ENCODE data around the gene CEP85. TPM values are rescaled to one million over a fixed set of nuclear protein-coding genes. Genes with fewer than 3 reads are reported as not detected.

The CEP85 gene
- total RNA-seq, 1 experiment from 2014 or later: 19.7 TPM

DNA sequence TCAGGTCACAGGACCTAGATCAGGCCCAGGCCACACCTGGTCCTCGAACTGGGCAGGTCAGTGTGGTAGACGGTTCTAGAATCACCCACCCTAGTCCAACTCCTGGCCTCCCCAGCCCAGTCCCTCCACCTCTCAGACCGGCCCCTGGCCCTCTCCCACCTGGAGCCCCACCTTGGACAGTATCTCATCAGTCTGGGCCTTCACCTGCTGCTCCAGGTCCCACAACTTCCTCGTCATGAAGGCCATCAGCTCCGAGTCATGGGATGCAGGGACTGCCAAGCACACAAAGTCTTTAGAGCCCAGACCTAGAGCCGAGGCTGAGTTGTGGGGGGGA is 63.8 kb downstream of the CEP85 start:
- CTCF ChIA-PET: no interaction called here
- Mint-ChIP-seq H3K27ac (ENCODE audit: unreplicated experiment) (no peak overlapping the region), H3K27me3 (ENCODE audit: insufficient read depth, unreplicated experiment) (no peaks in the 10 kb centered on the region), H3K4me1 (ENCODE audit: low read depth, unreplicated experiment) (no peaks in the 10 kb centered on the region), H3K4me3 (ENCODE audit: unreplicated experiment) (no peak overlapping the region), H3K36me3 (ENCODE audit: insufficient read depth, unreplicated experiment) (no peaks in the 10 kb centered on the region), H3K9me3 (ENCODE audit: unreplicated experiment) (no peaks in the 10 kb centered on the region)
- BruUV-seq (replicated peaks): no TSS peak
- Histone ChIP-seq H3K4me1 (peaks cover 4% of the 10 kb centered on the region; the same call in 1 of the 2 replicates), H3K4me3 (ENCODE audit: low read depth, low read length) (no peak overlapping the region), H3K36me3 (ENCODE audit: control insufficient read depth, insufficient read depth, low read length) (no peaks in the 10 kb centered on the region), H3K9me3 (no peaks in the 10 kb centered on the region), H3K27me3 (replicated peaks; ENCODE audit: control insufficient read depth, insufficient read depth, low read length) (no peaks in the 10 kb centered on the region)
- POLR2A ChIA-PET: no interaction called here
- intact Hi-C loops (cut with micrococcal nuclease; ENCODE audit: unreplicated experiment): no loop called here
- TF ChIP-seq, protein P1, sequence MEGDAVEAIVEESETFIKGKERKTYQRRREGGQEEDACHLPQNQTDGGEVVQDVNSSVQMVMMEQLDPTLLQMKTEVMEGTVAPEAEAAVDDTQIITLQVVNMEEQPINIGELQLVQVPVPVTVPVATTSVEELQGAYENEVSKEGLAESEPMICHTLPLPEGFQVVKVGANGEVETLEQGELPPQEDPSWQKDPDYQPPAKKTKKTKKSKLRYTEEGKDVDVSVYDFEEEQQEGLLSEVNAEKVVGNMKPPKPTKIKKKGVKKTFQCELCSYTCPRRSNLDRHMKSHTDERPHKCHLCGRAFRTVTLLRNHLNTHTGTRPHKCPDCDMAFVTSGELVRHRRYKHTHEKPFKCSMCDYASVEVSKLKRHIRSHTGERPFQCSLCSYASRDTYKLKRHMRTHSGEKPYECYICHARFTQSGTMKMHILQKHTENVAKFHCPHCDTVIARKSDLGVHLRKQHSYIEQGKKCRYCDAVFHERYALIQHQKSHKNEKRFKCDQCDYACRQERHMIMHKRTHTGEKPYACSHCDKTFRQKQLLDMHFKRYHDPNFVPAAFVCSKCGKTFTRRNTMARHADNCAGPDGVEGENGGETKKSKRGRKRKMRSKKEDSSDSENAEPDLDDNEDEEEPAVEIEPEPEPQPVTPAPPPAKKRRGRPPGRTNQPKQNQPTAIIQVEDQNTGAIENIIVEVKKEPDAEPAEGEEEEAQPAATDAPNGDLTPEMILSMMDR (IDR thresholded peaks at IDR 0.05; ENCODE audit: insufficient read depth in 1 of 2, low read depth in 1 of 2, low read length in 1 of 2, severe bottlenecking in 1 of 2, unreplicated experiment in 1 of 2): no peak
- no peak for DNase-seq

DNA sequence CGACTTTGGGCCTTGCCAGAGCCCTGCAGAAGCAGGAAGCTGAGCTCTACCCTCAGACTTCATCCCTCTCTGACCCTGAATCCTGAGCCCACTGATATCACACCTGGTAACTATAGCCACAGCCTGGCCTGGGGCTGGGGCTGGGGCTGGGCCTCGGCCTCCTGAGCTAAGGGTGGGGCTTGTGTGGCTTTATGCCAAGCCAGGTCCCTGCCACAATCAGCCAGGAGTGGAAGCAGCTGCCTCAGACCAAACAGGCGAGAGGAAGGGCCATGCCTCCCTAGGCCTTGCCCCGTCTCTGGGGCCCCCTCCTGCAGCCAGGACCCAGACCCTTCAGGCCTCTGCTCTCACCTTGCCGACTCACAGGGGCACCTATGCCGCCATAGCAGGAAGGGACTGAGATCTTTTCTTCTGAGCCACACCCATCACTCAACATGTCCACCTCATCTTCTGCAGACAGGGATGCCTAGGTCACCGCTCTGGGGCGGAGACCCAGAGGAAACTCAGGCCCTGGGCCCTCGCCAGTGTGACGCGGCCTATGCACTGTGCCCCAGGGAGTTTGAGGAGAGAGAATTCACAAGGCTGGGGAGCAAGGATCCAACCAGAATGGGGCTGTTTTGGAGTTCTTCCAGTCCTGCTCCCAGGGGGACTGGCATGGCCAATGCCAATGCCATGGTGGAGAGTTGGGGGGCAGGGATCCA is 66.7 kb downstream of the CEP85 start:
- Histone ChIP-seq H3K9me3 (no peaks in the 10 kb centered on the region), H3K27me3 (replicated peaks; ENCODE audit: control insufficient read depth, insufficient read depth, low read length) (no peaks in the 10 kb centered on the region), H3K4me1 (peaks cover 10% of the 10 kb centered on the region; the same call in 1 of the 2 replicates), H3K4me3 (ENCODE audit: low read depth, low read length) (no peak overlapping the region), H3K36me3 (ENCODE audit: control insufficient read depth, insufficient read depth, low read length) (no peaks in the 10 kb centered on the region)
- Mint-ChIP-seq H3K27me3 (ENCODE audit: insufficient read depth, unreplicated experiment) (no peaks in the 10 kb centered on the region), H3K36me3 (ENCODE audit: insufficient read depth, unreplicated experiment) (no peaks in the 10 kb centered on the region), H3K4me1 (ENCODE audit: low read depth, unreplicated experiment) (peaks cover 4% of the 10 kb centered on the region), H3K4me3 (ENCODE audit: unreplicated experiment) (no peak overlapping the region), H3K27ac (ENCODE audit: unreplicated experiment) (peak overlapping the region; percentile 22), H3K9me3 (ENCODE audit: unreplicated experiment) (no peaks in the 10 kb centered on the region)
- TF ChIP-seq, protein P1 (IDR thresholded peaks at IDR 0.05; ENCODE audit: insufficient read depth in 1 of 2, low read depth in 1 of 2, low read length in 1 of 2, severe bottlenecking in 1 of 2, unreplicated experiment in 1 of 2): no peak
- BruUV-seq (replicated peaks): no TSS peak
- DNase-seq: no peak
- intact Hi-C loops (cut with micrococcal nuclease; ENCODE audit: unreplicated experiment): no loop called here
- POLR2A ChIA-PET: no interaction called here
- CTCF ChIA-PET: interaction anchor here (0.6 to 1.1 kb wide), 2 partner anchors 13 to 67 kb away, joined by 3 to 4 read pairs; partner anchors contain the start of gene CEP85

DNA sequence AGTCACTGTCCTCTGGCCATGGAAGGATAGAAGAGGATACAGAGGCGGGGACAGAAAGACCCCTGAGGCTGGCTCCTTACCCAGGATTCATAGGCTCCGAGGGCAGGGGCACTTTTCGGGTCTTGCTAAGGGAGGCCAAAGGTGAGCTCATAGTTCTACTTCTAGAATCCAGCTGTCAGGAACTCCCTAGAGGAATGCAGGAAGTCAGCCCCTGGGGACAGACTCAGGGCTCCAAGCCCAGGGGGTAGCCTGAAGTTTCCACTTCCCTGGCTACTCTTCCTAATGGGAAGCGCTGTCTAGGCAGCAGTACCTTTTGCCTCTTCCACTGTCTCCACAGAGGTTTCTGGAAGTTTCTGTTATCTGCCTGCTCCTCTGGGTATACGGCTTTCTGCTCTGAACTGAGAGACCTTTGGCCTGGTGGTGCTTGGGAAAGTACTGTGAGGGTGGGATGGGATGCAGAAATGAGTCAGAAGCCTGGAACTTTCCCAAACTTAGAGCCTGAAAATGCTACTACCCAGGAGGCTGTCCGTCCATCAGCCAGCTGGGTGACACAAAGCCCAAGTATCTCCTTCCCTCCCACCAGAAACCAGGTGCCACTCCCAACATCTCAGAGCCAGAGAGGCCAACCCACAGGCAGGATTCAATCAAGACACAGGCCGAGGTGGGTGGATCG is 68.9 kb downstream of the CEP85 start:
- H3K4me3 ChIP-seq (ENCODE audit: low read depth, low read length): no peak overlapping the region
- Mint-ChIP-seq H3K4me1 (ENCODE audit: low read depth, unreplicated experiment) (peaks cover 12% of the 10 kb centered on the region), H3K4me3 (ENCODE audit: unreplicated experiment) (no peak overlapping the region), H3K27ac (ENCODE audit: unreplicated experiment) (no peak overlapping the region), H3K9me3 (ENCODE audit: unreplicated experiment) (no peaks in the 10 kb centered on the region), H3K36me3 (ENCODE audit: insufficient read depth, unreplicated experiment) (peaks cover 5% of the 10 kb centered on the region), H3K27me3 (ENCODE audit: insufficient read depth, unreplicated experiment) (no peaks in the 10 kb centered on the region)
- H3K27me3 ChIP-seq (replicated peaks; ENCODE audit: control insufficient read depth, insufficient read depth, low read length): no peaks in the 10 kb centered on the region
- no peaks in the 10 kb centered on the region for H3K36me3 ChIP-seq (ENCODE audit: control insufficient read depth, insufficient read depth, low read length)
- BruUV-seq (replicated peaks): no TSS peak
- DNase-seq: no peak
- ChIA-PET CTCF (no interaction called here), POLR2A (no interaction called here)
- H3K9me3 ChIP-seq: no peaks in the 10 kb centered on the region
- H3K4me1 ChIP-seq: peaks cover 14% of the 10 kb centered on the region; the same call in 1 of the 2 replicates
- intact Hi-C loops (cut with micrococcal nuclease; ENCODE audit: unreplicated experiment): no loop called here
- TF ChIP-seq, protein P1 (IDR thresholded peaks at IDR 0.05; ENCODE audit: insufficient read depth in 1 of 2, low read depth in 1 of 2, low read length in 1 of 2, severe bottlenecking in 1 of 2, unreplicated experiment in 1 of 2): no peak

Measured in Caco-2 (cell line).